IPS DF 6.9 (cell line): ENCODE data around the gene SRP68.

ENCODE experiments used
- DNase-seq: peaks from one replicate; pipeline ENCODE4 v3.0.0-alpha.2; 2013; ENCODE audit warnings: low read depth, low spot score
- H3K27ac ChIP-seq: one replicate; pipeline ENCODE4 v1.5.1; 2013; ENCODE audit warnings: low read length, control low read depth
- H3K27me3 ChIP-seq: 2 replicates; pipeline ENCODE4 v1.6.1; 2013; ENCODE audit warnings: mild to moderate bottlenecking, low read length; ENCODE audit not compliant: control insufficient read depth, insufficient read depth
- H3K36me3 ChIP-seq: 2 replicates; pipeline ENCODE4 v1.6.1; 2013; ENCODE audit warnings: low read length; ENCODE audit not compliant: control insufficient read depth, insufficient read depth
- H3K4me1 ChIP-seq: 2 replicates; pipeline ENCODE4 v1.6.1; 2013; ENCODE audit warnings: low read length; ENCODE audit not compliant: control insufficient read depth, insufficient read depth
- H3K4me3 ChIP-seq: 2 replicates; pipeline ENCODE4 v1.5.1; 2013; ENCODE audit warnings: mild to moderate bottlenecking, low read length
- H3K9me3 ChIP-seq: 2 replicates; pipeline ENCODE4 v1.6.1; 2013; ENCODE audit warnings: low read length, inconsistent platforms; ENCODE audit not compliant: control insufficient read depth, insufficient read depth
- WGBS: extraction: QIAGEN DNeasy Blood & Tissue Kit; methylation state at CpG from one replicate; pipeline ENCODE4 v1.1.7; 2013; ENCODE audit warnings: mixed read lengths, missing lambda C conversion rate; ENCODE audit not compliant: insufficient read length, insufficient coverage; 5-methylcytosine and 5-hydroxymethylcytosine counted together

SRP68 gene

GRCh38 chr17:75994802-75995370 lies 77.4 kb downstream of the SRP68 start:
- Histone ChIP-seq H3K9me3 (no peaks in the 10 kb centered on the region), H3K27ac (no peak overlapping the region), H3K36me3 (peaks cover 5% of the 10 kb centered on the region; the same call in 1 of the 2 replicates), H3K4me1 (0 out of 2 replicates have a peak, but pooled peaks cover 2% of the 10 kb centered on the region), H3K4me3 (no peak overlapping the region), H3K27me3 (no peaks in the 10 kb centered on the region)
- DNase-seq: no peak
- WGBS: no CpG with 5 or more reads among the region's 5 CpGs

GRCh38 chr17:75991396-75991795 lies 80.9 kb downstream of the SRP68 start:
- DNase-seq: no peak
- H3K27ac ChIP-seq: no peak overlapping the region
- WGBS: no CpG with 5 or more reads among the region's 9 CpGs
- no peak overlapping the region for H3K4me3 ChIP-seq
- no peaks in the 10 kb centered on the region for H3K27me3 ChIP-seq
- no peaks in the 10 kb centered on the region for H3K4me1 ChIP-seq
- no peaks in the 10 kb centered on the region for H3K9me3 ChIP-seq
- H3K36me3 ChIP-seq: peaks cover 5% of the 10 kb centered on the region; the same call in 1 of the 2 replicates
